ENCODE measurements around the gene KCNE3. TPM values are rescaled to one million over a fixed set of nuclear protein-coding genes. Genes with fewer than 3 reads are reported as not detected.

KCNE3 gene
- total and polyA plus RNA-seq, 2 of the 13 experiments (the other 11 are each of a cell fraction or from before 2014, with no cell fraction given): 0.33 to 2.2 TPM

DNA sequence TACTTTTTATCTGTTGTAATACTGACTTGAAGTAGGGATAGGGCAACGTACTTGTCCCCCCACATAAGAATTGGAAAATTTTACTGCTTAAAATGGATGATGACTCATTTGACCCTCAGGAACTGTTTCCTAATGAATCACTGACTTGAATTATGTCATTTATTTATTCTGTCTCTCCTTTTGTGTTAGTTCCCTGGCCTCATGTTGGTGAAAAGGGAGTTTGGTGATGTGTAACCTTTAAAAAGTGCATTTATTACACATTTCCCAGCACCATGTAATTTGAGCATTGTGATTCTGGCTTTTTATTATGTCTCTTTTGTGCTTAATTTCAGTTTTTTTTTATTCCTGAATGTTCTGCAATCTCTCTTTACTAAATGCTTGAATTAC, 48.8 kb downstream of the KCNE3 start:
- H3K79me2 ChIP-seq (ENCODE audit: insufficient read depth, low read length): no peaks in the 10 kb centered on the region
- WGBS (ENCODE audit: low lambda C conversion rate): 29% methylated on average over 1 of the region's 1 CpG
- no peaks in the 10 kb centered on the region for H3K9me3 ChIP-seq (ENCODE audit: low read length)
- DNase-seq (ENCODE audit: low spot score) (peak; percentile 6), ATAC-seq (no peak), FAIRE-seq (no peak)
- H3K9ac ChIP-seq (ENCODE audit: insufficient read depth, low read depth, low read length): no peak overlapping the region
- no peaks in the 10 kb centered on the region for H3K27me3 ChIP-seq (ENCODE audit: control insufficient read depth in 1 of 2, insufficient read depth in 2 of 2, low read length in 2 of 2)
- H3K36me3 ChIP-seq (replicated peaks in 1 of 2; ENCODE audit: control insufficient read depth in 1 of 2, insufficient read depth in 2 of 2, low read length in 2 of 2): no peaks in the 10 kb centered on the region
- H2AFZ ChIP-seq (ENCODE audit: low read length): no peak overlapping the region
- ChIA-PET POLR2A (no interaction called here), CTCF (ENCODE audit: low intra/inter-chr PET ratio, low total read pairs) (no interaction called here)
- H3K4me3 ChIP-seq (replicated peaks in 1 of 3; ENCODE audit: insufficient read depth in 1 of 3, low read depth in 2 of 3, low read length in 3 of 3): no peak overlapping the region
- H4K20me1 ChIP-seq (ENCODE audit: insufficient read depth, low read length): no peaks in the 10 kb centered on the region
- in situ Hi-C loops (cut with HindIII; ENCODE audit: extremely low pct_ligation_motif_present, low pct_unique_long_range_greater_than_20kb) (no loop called here), intact Hi-C loops (cut with micrococcal nuclease; ENCODE audit: unreplicated experiment) (no loop called here)
- no peak overlapping the region for H3K27ac ChIP-seq (ENCODE audit: extremely low read length, insufficient read depth, low read length)
- no peak overlapping the region for H3K4me2 ChIP-seq (ENCODE audit: low read depth, low read length)
- no TSS peak for BruUV-seq (replicated peaks)
- no peaks in the 10 kb centered on the region for H3K4me1 ChIP-seq (ENCODE audit: insufficient read depth, low read length)
- TF ChIP-seq GATAD1 (CRISPR knock-in tag; IDR thresholded peaks at IDR 0.05): no peak
- TF ChIP-seq, protein P1, sequence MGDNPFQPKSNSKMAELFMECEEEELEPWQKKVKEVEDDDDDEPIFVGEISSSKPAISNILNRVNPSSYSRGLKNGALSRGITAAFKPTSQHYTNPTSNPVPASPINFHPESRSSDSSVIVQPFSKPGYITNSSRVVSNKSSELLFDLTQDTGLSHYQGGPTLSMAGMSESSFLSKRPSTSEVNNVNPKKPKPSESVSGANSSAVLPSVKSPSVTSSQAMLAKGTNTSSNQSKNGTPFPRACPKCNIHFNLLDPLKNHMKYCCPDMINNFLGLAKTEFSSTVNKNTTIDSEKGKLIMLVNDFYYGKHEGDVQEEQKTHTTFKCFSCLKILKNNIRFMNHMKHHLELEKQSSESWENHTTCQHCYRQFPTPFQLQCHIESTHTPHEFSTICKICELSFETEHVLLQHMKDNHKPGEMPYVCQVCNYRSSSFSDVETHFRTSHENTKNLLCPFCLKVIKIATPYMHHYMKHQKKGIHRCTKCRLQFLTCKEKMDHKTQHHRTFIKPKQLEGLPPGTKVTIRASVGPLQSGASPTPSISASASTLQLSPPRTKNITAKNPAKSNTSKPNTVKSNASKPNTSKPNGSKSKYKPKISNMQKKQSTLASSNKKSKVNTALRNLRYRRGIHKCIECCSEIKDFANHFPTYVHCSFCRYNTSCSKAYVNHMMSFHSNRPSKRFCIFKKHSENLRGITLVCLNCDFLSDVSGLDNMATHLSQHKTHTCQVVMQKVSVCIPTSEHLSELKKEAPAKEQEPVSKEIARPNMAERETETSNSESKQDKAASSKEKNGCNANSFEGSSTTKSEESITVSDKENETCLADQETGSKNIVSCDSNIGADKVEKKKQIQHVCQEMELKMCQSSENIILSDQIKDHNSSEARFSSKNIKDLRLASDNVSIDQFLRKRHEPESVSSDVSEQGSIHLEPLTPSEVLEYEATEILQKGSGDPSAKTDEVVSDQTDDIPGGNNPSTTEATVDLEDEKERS (CRISPR knock-in tag; IDR thresholded peaks at IDR 0.05): no peak
- no peak for TF ChIP-seq RAD51 (IDR thresholded peaks at IDR 0.05; ENCODE audit: borderline replicate concordance)
- no peak for TF ChIP-seq ZNF776 (CRISPR knock-in tag; IDR thresholded peaks at IDR 0.05)
- no peak for TF ChIP-seq KLF15 (CRISPR knock-in tag; IDR thresholded peaks at IDR 0.05; ENCODE audit: borderline replicate concordance)
- no peak for TF ChIP-seq ZBTB3 (CRISPR knock-in tag; IDR thresholded peaks at IDR 0.05; ENCODE audit: borderline replicate concordance, low read depth)
- TF ChIP-seq NFYC (CRISPR knock-in tag; IDR thresholded peaks at IDR 0.05): no peak
- no peak for TF ChIP-seq PAWR (CRISPR knock-in tag; IDR thresholded peaks at IDR 0.05; ENCODE audit: borderline replicate concordance)
- TF ChIP-seq, protein P2, sequence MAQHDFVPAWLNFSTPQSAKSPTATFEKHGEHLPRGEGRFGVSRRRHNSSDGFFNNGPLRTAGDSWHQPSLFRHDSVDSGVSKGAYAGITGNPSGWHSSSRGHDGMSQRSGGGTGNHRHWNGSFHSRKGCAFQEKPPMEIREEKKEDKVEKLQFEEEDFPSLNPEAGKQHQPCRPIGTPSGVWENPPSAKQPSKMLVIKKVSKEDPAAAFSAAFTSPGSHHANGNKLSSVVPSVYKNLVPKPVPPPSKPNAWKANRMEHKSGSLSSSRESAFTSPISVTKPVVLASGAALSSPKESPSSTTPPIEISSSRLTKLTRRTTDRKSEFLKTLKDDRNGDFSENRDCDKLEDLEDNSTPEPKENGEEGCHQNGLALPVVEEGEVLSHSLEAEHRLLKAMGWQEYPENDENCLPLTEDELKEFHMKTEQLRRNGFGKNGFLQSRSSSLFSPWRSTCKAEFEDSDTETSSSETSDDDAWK (CRISPR knock-in tag; IDR thresholded peaks at IDR 0.05): no peak
- no peak for TF ChIP-seq ZNF772 (CRISPR knock-in tag; IDR thresholded peaks at IDR 0.05)
- no peak for TF ChIP-seq ZNF501 (CRISPR knock-in tag; IDR thresholded peaks at IDR 0.05)
- TF ChIP-seq CSRNP2 (CRISPR knock-in tag; conservative IDR thresholded peaks at IDR 0.05; ENCODE audit: low read depth): no peak
- no peak for TF ChIP-seq HNRNPUL1 (IDR thresholded peaks at IDR 0.05; ENCODE audit: low read depth, low read length)
- TF ChIP-seq ZNF563 (CRISPR knock-in tag; IDR thresholded peaks at IDR 0.05): no peak
- TF ChIP-seq, protein P3, sequence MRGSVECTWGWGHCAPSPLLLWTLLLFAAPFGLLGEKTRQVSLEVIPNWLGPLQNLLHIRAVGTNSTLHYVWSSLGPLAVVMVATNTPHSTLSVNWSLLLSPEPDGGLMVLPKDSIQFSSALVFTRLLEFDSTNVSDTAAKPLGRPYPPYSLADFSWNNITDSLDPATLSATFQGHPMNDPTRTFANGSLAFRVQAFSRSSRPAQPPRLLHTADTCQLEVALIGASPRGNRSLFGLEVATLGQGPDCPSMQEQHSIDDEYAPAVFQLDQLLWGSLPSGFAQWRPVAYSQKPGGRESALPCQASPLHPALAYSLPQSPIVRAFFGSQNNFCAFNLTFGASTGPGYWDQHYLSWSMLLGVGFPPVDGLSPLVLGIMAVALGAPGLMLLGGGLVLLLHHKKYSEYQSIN (CRISPR knock-in tag; IDR thresholded peaks at IDR 0.05; ENCODE audit: borderline replicate concordance): no peak
- no peak for TF ChIP-seq ZNF20 (CRISPR knock-in tag; IDR thresholded peaks at IDR 0.05)
- no peak for TF ChIP-seq ZNF569 (CRISPR knock-in tag; IDR thresholded peaks at IDR 0.05; ENCODE audit: borderline replicate concordance)
- TF ChIP-seq SIN3B (IDR thresholded peaks at IDR 0.05; ENCODE audit: low read length): no peak

All from HepG2 (cell line).